A673 (cell line): Measurements from ENCODE around the gene SMTNL1. TPM values are rescaled to one million over a fixed set of nuclear protein-coding genes. Genes with fewer than 3 reads are reported as not detected.

ENCODE experiments used
- BruUV-seq: library from RNA; stranded (reverse); fragments of 400-500 nt; replicated peaks from 2 replicates; lab custom pipeline; 2021; lab: Mats Ljungman, UMichigan
- CTCF ChIA-PET: fragments of 300-600 bp; sonication (Branson Sonifier 250); formaldehyde crosslinking; loops from one replicate; lab custom pipeline; 2022; ENCODE audit warnings: antibody characterized with exemption; lab: Charles Lee
- POLR2A ChIA-PET: fragments of 300-600 bp; sonication (Branson Sonifier 250); formaldehyde crosslinking; loops from one replicate; lab custom pipeline; 2022; ENCODE audit warnings: antibody characterized with exemption; ENCODE audit not compliant: low non-redundant PET; lab: Charles Lee
- DNase-seq: peaks from one replicate; pipeline ENCODE4 v3.0.0-alpha.2; 2015; ENCODE audit warnings: low spot score
- H3K27ac ChIP-seq: fragments of 200-600 bp; sonication (generic); 2 replicates; pipeline ENCODE4 v1.5.1; 2016; ENCODE audit warnings: mixed run types, low read depth, mild to moderate bottlenecking, mixed read lengths, antibody characterized with exemption, low read length; ENCODE audit not compliant: poor library complexity, severe bottlenecking
- H3K27me3 ChIP-seq: fragments of 200-600 bp; sonication (generic); replicated peaks from 2 replicates; pipeline ENCODE4 v1.6.1; 2017; ENCODE audit warnings: mixed run types, low read depth, mild to moderate bottlenecking, mixed read lengths, antibody characterized with exemption, low read length; ENCODE audit not compliant: insufficient read depth, poor library complexity
- H3K36me3 ChIP-seq: fragments of 200-600 bp; sonication (generic); 2 replicates; pipeline ENCODE4 v1.6.1; 2016; ENCODE audit warnings: mixed run types, mild to moderate bottlenecking, mixed read lengths, antibody characterized with exemption, low read length; ENCODE audit not compliant: insufficient read depth, poor library complexity, severe bottlenecking
- H3K4me1 ChIP-seq: fragments of 200-600 bp; sonication (generic); 2 replicates; pipeline ENCODE4 v1.6.1; 2017; ENCODE audit warnings: mixed run types, mild to moderate bottlenecking, mixed read lengths, antibody characterized with exemption, low read length; ENCODE audit not compliant: insufficient read depth, poor library complexity, severe bottlenecking
- H3K4me3 ChIP-seq: fragments of 200-600 bp; sonication (generic); 2 replicates; pipeline ENCODE4 v1.5.1; 2016; ENCODE audit warnings: low read depth, mixed run types, mild to moderate bottlenecking, mixed read lengths, low read length; ENCODE audit not compliant: poor library complexity, severe bottlenecking
- H3K9me3 ChIP-seq: fragments of 200-600 bp; sonication (generic); 2 replicates; pipeline ENCODE4 v1.6.1; 2016; ENCODE audit warnings: mixed run types, low read depth, mild to moderate bottlenecking, mixed read lengths, antibody characterized with exemption, low read length; ENCODE audit not compliant: poor library complexity, severe bottlenecking
- CTCF ChIP-seq: fragments of 300-800, 200-600 bp; sonication (generic); conservative IDR thresholded peaks from 2 replicates; pipeline ENCODE4 v1.5.1; 2017; ENCODE audit warnings: low read depth, mild to moderate bottlenecking, antibody characterized with exemption, low read length, moderate library complexity, mixed read lengths
- EZH2 ChIP-seq: fragments of 200-600 bp; sonication (generic); IDR thresholded peaks from 2 replicates; pipeline ENCODE4 v1.6.1; 2017; ENCODE audit warnings: borderline replicate concordance, low read depth, mild to moderate bottlenecking, mixed read lengths, antibody characterized with exemption, low read length; ENCODE audit not compliant: poor library complexity, severe bottlenecking
- intact Hi-C: fragments of 100-400 bp; cut with micrococcal nuclease; formaldehyde crosslinking; loops from one replicate; pipeline ENCODE4 v1.10.0; 2022; ENCODE audit not compliant: unreplicated experiment
- total RNA-seq: library from RNA; stranded (reverse); gene quantifications from 2 replicates; pipeline ENCODE4 v1.2.3, GENCODE V29; 2021

Gene SMTNL1
- total RNA-seq, 1 experiment from 2014 or later = not detected

DNA sequence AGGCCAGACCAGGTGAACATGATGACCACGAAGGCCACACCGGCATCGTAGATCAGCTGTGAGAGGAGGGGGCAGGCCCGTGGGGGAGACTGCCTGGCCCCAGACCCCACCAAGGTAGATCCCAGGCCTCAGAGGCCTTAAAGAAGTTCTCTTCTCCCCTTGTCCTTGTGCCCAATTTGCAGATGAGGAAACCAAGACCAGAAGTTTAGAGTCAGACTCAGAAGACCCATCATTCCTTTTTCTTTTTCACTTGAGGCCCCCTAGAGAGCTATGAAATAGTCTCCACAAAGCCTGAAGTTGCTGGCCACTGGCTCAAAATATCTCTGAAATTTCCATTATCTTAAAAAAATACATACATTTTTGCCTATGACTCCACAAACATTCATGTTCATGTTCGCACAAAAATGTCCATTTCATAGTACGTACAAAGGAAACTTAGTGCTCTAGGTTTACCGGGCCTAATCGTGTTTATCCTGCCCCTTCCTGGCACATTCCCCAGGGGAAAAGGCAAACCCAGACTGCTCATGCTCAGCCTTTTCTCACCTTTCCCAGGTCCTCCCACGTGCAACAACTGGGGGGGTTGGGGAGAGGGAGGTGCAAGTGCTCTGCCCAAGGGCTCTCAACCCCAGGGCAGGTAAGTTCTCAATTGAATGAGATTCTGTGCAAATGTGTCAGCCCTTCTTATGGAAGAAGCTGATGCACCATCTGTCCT, 41.1 kb upstream of the SMTNL1 start:
- no peaks in the 10 kb centered on the region for H3K27me3 ChIP-seq
- ChIA-PET CTCF (interaction anchor here (0.7 kb wide), 1 partner anchor 148 kb away, joined by 3 read pairs; no protein-coding TSS in a partner anchor), POLR2A (no interaction called here)
- DNase-seq = no peak
- intact Hi-C loops = loop anchor here (10.0 kb wide), 1 partner anchor 149 kb away; the partner anchor contains the start of gene YPEL4
- BruUV-seq = no TSS peak
- H3K9me3 ChIP-seq = no peaks in the 10 kb centered on the region
- peaks cover 16% of the 10 kb centered on the region for H3K4me1 ChIP-seq
- peak overlapping the region; percentile 28 for H3K27ac ChIP-seq
- no peak overlapping the region for H3K4me3 ChIP-seq
- H3K36me3 ChIP-seq = no peaks in the 10 kb centered on the region
- no peak for TF ChIP-seq CTCF
- TF ChIP-seq EZH2 = no peak

DNA sequence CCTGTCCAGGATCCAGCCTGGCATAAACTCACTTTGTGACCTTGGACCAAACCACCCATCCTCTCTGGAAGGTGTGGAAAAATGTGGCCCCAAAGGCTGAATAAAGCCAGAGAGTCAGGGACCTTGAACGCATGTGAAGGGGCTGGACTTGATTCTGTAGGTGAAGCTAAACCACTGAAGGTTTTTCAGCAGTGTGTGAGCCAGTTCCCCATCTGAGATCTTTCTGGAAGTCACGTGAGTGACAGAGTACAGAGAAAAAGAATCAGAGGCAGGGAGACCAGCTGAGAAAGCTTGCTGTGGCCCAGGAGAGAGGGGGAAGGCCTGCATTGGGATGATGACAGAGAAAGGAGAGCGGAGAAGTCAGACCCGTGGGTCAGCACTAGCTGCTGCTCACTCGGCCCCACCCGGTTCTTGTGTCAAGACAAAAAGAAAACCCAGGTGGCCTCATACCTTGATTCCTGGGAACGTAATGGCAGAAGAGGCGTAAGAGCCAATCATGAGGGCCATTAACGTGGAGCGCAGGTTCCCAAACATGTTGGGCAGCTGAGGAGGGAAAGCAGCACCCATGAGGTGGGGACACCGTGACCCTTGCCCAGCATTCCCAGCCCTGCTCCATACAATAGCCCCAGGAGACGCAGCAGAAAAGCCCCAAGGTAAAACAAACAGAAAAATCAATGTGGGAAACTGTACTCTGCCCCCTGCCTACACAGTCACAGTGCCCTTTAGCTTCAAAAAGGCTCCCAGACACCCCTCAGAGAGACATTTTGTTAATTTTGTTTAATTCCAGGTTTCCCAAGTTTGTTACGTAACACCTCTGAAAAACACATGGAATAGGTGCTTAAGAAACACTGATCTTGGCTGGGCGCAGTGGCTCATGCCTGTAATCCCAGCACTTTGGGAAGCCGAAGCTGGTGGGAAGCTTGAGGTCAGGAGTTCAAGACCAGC, 39.8 kb upstream of the SMTNL1 start:
- DNase-seq = no peak
- no peaks in the 10 kb centered on the region for H3K27me3 ChIP-seq
- no peaks in the 10 kb centered on the region for H3K9me3 ChIP-seq
- ChIA-PET CTCF (interaction anchor here (0.5 kb wide), 1 partner anchor 234 kb away, joined by 7 read pairs; no protein-coding TSS in a partner anchor), POLR2A (no interaction called here)
- no peak for TF ChIP-seq EZH2
- TF ChIP-seq CTCF = no peak
- H3K36me3 ChIP-seq = no peaks in the 10 kb centered on the region
- peaks cover 16% of the 10 kb centered on the region for H3K4me1 ChIP-seq
- TSS peak; percentile 8 for BruUV-seq
- H3K4me3 ChIP-seq = no peak overlapping the region
- intact Hi-C loops = loop anchor here (10.0 kb wide), 1 partner anchor 147 kb away; the partner anchor contains the start of gene YPEL4
- no peak overlapping the region for H3K27ac ChIP-seq

DNA sequence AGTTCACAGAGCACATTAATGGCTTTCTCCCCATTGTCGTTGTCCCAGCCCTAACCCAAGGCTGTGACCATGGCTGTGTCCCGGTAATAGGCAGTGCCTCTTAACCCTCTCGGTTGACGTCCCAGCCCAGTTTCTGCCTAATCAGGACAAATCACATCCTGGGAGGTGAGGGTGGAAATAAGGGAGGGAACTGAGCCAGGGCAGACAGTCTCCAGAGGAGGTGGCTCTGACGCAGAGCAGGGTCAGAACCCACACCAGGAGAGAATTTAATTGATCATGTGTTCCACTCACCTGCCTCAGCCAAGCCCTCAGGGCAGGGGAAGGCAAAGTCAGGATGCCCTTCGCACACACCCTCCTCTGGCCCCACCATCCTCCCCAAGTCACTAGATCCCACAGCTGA, 38.9 kb upstream of the SMTNL1 start:
- H3K27me3 ChIP-seq = no peaks in the 10 kb centered on the region
- intact Hi-C loops = loop anchor here (10.0 kb wide), 1 partner anchor 146 kb away; the partner anchor contains the start of gene YPEL4
- ChIA-PET CTCF (no interaction called here), POLR2A (no interaction called here)
- TF ChIP-seq EZH2 (no peak), CTCF (no peak)
- H3K27ac ChIP-seq = no peak overlapping the region
- no TSS peak for BruUV-seq
- H3K36me3 ChIP-seq = no peaks in the 10 kb centered on the region
- DNase-seq = no peak
- H3K9me3 ChIP-seq = no peaks in the 10 kb centered on the region
- H3K4me3 ChIP-seq = no peak overlapping the region
- peaks cover 16% of the 10 kb centered on the region for H3K4me1 ChIP-seq
